ENCODE results near the gene TMEM158. TPM values are rescaled to one million over a fixed set of nuclear protein-coding genes. Genes with fewer than 3 reads are reported as not detected.

TMEM158 gene
- total and polyA plus RNA-seq, 2 of the 8 experiments (the other 6 are each of a cell fraction or from before 2014, with no cell fraction given) = 6.8 to 30.3 TPM

DNA sequence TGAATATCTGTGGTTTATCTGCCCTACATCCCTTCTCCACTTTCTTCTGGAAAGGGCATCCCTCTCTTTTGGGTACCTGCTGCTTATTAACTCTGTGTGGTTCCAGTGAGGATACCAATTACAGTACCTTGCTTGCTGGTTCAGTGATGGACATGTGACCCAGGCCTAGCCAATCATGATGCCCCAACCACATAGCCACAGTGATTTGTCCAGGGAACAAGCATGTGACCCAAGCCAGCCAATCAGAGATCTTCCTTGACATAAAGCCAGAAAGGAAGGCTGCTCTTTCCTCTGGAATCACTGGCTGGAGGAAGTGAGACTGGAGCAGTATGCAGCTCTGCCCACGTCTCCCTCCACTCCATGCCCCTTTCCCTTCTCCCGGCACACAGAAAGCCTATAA is 10.9 kb upstream of the TMEM158 start (continued):
- TF ChIP-seq, protein P1, sequence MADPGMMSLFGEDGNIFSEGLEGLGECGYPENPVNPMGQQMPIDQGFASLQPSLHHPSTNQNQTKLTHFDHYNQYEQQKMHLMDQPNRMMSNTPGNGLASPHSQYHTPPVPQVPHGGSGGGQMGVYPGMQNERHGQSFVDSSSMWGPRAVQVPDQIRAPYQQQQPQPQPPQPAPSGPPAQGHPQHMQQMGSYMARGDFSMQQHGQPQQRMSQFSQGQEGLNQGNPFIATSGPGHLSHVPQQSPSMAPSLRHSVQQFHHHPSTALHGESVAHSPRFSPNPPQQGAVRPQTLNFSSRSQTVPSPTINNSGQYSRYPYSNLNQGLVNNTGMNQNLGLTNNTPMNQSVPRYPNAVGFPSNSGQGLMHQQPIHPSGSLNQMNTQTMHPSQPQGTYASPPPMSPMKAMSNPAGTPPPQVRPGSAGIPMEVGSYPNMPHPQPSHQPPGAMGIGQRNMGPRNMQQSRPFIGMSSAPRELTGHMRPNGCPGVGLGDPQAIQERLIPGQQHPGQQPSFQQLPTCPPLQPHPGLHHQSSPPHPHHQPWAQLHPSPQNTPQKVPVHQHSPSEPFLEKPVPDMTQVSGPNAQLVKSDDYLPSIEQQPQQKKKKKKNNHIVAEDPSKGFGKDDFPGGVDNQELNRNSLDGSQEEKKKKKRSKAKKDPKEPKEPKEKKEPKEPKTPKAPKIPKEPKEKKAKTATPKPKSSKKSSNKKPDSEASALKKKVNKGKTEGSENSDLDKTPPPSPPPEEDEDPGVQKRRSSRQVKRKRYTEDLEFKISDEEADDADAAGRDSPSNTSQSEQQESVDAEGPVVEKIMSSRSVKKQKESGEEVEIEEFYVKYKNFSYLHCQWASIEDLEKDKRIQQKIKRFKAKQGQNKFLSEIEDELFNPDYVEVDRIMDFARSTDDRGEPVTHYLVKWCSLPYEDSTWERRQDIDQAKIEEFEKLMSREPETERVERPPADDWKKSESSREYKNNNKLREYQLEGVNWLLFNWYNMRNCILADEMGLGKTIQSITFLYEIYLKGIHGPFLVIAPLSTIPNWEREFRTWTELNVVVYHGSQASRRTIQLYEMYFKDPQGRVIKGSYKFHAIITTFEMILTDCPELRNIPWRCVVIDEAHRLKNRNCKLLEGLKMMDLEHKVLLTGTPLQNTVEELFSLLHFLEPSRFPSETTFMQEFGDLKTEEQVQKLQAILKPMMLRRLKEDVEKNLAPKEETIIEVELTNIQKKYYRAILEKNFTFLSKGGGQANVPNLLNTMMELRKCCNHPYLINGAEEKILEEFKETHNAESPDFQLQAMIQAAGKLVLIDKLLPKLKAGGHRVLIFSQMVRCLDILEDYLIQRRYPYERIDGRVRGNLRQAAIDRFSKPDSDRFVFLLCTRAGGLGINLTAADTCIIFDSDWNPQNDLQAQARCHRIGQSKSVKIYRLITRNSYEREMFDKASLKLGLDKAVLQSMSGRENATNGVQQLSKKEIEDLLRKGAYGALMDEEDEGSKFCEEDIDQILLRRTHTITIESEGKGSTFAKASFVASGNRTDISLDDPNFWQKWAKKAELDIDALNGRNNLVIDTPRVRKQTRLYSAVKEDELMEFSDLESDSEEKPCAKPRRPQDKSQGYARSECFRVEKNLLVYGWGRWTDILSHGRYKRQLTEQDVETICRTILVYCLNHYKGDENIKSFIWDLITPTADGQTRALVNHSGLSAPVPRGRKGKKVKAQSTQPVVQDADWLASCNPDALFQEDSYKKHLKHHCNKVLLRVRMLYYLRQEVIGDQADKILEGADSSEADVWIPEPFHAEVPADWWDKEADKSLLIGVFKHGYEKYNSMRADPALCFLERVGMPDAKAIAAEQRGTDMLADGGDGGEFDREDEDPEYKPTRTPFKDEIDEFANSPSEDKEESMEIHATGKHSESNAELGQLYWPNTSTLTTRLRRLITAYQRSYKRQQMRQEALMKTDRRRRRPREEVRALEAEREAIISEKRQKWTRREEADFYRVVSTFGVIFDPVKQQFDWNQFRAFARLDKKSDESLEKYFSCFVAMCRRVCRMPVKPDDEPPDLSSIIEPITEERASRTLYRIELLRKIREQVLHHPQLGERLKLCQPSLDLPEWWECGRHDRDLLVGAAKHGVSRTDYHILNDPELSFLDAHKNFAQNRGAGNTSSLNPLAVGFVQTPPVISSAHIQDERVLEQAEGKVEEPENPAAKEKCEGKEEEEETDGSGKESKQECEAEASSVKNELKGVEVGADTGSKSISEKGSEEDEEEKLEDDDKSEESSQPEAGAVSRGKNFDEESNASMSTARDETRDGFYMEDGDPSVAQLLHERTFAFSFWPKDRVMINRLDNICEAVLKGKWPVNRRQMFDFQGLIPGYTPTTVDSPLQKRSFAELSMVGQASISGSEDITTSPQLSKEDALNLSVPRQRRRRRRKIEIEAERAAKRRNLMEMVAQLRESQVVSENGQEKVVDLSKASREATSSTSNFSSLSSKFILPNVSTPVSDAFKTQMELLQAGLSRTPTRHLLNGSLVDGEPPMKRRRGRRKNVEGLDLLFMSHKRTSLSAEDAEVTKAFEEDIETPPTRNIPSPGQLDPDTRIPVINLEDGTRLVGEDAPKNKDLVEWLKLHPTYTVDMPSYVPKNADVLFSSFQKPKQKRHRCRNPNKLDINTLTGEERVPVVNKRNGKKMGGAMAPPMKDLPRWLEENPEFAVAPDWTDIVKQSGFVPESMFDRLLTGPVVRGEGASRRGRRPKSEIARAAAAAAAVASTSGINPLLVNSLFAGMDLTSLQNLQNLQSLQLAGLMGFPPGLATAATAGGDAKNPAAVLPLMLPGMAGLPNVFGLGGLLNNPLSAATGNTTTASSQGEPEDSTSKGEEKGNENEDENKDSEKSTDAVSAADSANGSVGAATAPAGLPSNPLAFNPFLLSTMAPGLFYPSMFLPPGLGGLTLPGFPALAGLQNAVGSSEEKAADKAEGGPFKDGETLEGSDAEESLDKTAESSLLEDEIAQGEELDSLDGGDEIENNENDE (IDR thresholded peaks at IDR 0.05; ENCODE audit: insufficient replicate concordance, low read length) = no peak

Measured in H1 (cell line).